G401 (cell line): ENCODE data around the gene TAF11L4. TPM values are rescaled to one million over a fixed set of nuclear protein-coding genes. Genes with fewer than 3 reads are reported as not detected.

Experiments
- total RNA-seq: library from RNA; depleted of rRNA; stranded (reverse); fragments of >200 nt; shearing (Covaris generic); gene quantifications from 2 replicates; pipeline ENCODE4 v1.2.3, GENCODE V29; 2014; rRNA removed

The TAF11L4 gene
- total RNA-seq, 1 experiment from 2014 or later, result not detected

Other genes starting within 250 kb of the TAF11L4 start
- not detected in 2 replicates for gene TAF11L2, start 23.6 kb upstream of the TAF11L4 start, total RNA-seq
- gene TAF11L3, start 3.4 kb upstream of the TAF11L4 start, total RNA-seq, result not detected in 2 replicates
- gene TAF11L5, start 3.4 kb downstream of the TAF11L4 start, total RNA-seq, result not detected in 2 replicates
- gene TAF11L6, start 6.9 kb downstream of the TAF11L4 start, total RNA-seq, result not detected in 2 replicates
- gene TAF11L7, start 64.0 kb downstream of the TAF11L4 start, total RNA-seq, result not detected in 2 replicates
- not detected in 2 replicates for gene TAF11L8, start 69.2 kb downstream of the TAF11L4 start, total RNA-seq
- gene TAF11L9, start 72.6 kb downstream of the TAF11L4 start, total RNA-seq, result not detected in 2 replicates
- gene TAF11L10, start 76.0 kb downstream of the TAF11L4 start, total RNA-seq, result not detected in 2 replicates
- 0.31 TPM in 1 of 2 replicates, not detected in the other for gene TAF11L11, start 82.4 kb downstream of the TAF11L4 start, total RNA-seq
- gene TAF11L12, start 88.6 kb downstream of the TAF11L4 start, total RNA-seq, result 0.10 and 0.31 TPM in 2 replicates
- not detected in 2 replicates for gene TAF11L13, start 110.3 kb downstream of the TAF11L4 start, total RNA-seq
- not detected in 2 replicates for gene TAF11L14, start 112.7 kb downstream of the TAF11L4 start, total RNA-seq